IMR-90 (cell line): ENCODE data around the gene ALOX15. TPM values are rescaled to one million over a fixed set of nuclear protein-coding genes. Genes with fewer than 3 reads are reported as not detected.

Source experiments
- ATAC-seq: fragments of 200-7000 bp; cut with Tn5 transposase; 2 replicates; pipeline ENCODE4 v1.9.1; 2020; ENCODE audit warnings: low read depth, mild to moderate bottlenecking, moderate library complexity
- BruUV-seq: library from RNA; stranded (reverse); fragments of 400-500 nt; replicated peaks from 2 replicates; lab custom pipeline; 2021; lab: Mats Ljungman, UMichigan
- CTCF ChIA-PET: fragments of 300-600 bp; formaldehyde crosslinking; extraction: SDS; loops from one replicate; lab custom pipeline; 2021; ENCODE audit warnings: antibody characterized with exemption; lab: Yijun Ruan, JAX
- POLR2A ChIA-PET: fragments of 300-600 bp; sonication (Branson Sonifier 250); formaldehyde crosslinking; loops from one replicate; lab custom pipeline; 2022; ENCODE audit warnings: antibody characterized with exemption; ENCODE audit not compliant: unreplicated experiment; lab: Charles Lee
- DNase-seq: peaks from one replicate; pipeline ENCODE4 v3.0.0; 2013
- H2AFZ ChIP-seq: replicated peaks from 2 replicates; pipeline ENCODE3; 2013; ENCODE audit warnings: low read length, mild to moderate bottlenecking; ENCODE audit not compliant: poor library complexity
- H2AK5ac ChIP-seq: 2 replicates; pipeline ENCODE4 v1.6.1; 2013; ENCODE audit warnings: low read depth, low read length, inconsistent platforms
- H2AK9ac ChIP-seq: replicated peaks from 2 replicates; pipeline ENCODE3; 2013; ENCODE audit warnings: mild to moderate bottlenecking, low read depth, low read length, moderate library complexity; ENCODE audit not compliant: poor library complexity
- H2BK120ac ChIP-seq: 2 replicates; pipeline ENCODE4 v1.6.1; 2013; ENCODE audit warnings: low read depth, low read length, inconsistent platforms
- H2BK15ac ChIP-seq: 3 replicates; pipeline ENCODE4 v1.6.1; 2013; ENCODE audit warnings: low read depth, low read length, inconsistent platforms
- H2BK20ac ChIP-seq: 2 replicates; pipeline ENCODE4 v1.6.1; 2013; ENCODE audit warnings: low read depth, mild to moderate bottlenecking, inconsistent platforms, low read length, moderate library complexity
- H2BK5ac ChIP-seq: 2 replicates; pipeline ENCODE4 v1.6.1; 2013; ENCODE audit warnings: mild to moderate bottlenecking, low read depth, low read length, inconsistent platforms; ENCODE audit not compliant: poor library complexity, severe bottlenecking
- H3K14ac ChIP-seq: replicated peaks from 2 replicates; pipeline ENCODE4 v1.6.1; 2013; ENCODE audit warnings: low read depth, low read length, inconsistent platforms
- H3K18ac ChIP-seq: 2 replicates; pipeline ENCODE4 v1.6.1; 2013; ENCODE audit warnings: low read depth, low read length, control low read depth
- H3K23ac ChIP-seq: 2 replicates; pipeline ENCODE4 v1.6.1; 2013; ENCODE audit warnings: low read depth, low read length, inconsistent platforms
- H3K27ac ChIP-seq: 2 replicates; pipeline ENCODE4 v1.5.1; 2013; ENCODE audit warnings: mild to moderate bottlenecking, control low read depth, low read length; ENCODE audit not compliant: insufficient read depth
- H3K27me3 ChIP-seq: 2 replicates; pipeline ENCODE4 v1.6.1; 2013; ENCODE audit warnings: low read length; ENCODE audit not compliant: control insufficient read depth, insufficient read depth
- H3K36me3 ChIP-seq: 2 replicates; pipeline ENCODE4 v1.6.1; 2013; ENCODE audit warnings: low read length, mixed read lengths; ENCODE audit not compliant: control insufficient read depth, insufficient read depth
- H3K4ac ChIP-seq: 2 replicates; pipeline ENCODE4 v1.6.1; 2013; ENCODE audit warnings: low read depth, low read length, inconsistent platforms
- H3K4me1 ChIP-seq: 2 replicates; pipeline ENCODE4 v1.6.1; 2013; ENCODE audit warnings: low read length, mixed read lengths; ENCODE audit not compliant: control insufficient read depth, insufficient read depth
- H3K4me2 ChIP-seq: 2 replicates; pipeline ENCODE4 v1.6.1; 2013; ENCODE audit warnings: low read depth, mild to moderate bottlenecking, control low read depth, low read length, moderate library complexity
- H3K4me3 ChIP-seq: 2 replicates; pipeline ENCODE4 v1.5.1; 2013; ENCODE audit warnings: low read depth, mild to moderate bottlenecking, control low read depth, low read length, moderate library complexity; ENCODE audit not compliant: insufficient read depth
- H3K56ac ChIP-seq: 2 replicates; pipeline ENCODE4 v1.6.1; 2013; ENCODE audit warnings: low read length, inconsistent platforms; ENCODE audit not compliant: insufficient read depth; ENCODE audit errors: extremely low read depth
- H3K79me1 ChIP-seq, 2 experiments: 2 replicates each; pipeline ENCODE4 v1.6.1; 2013; ENCODE audit warnings: low read length in 2 of 2, inconsistent platforms in 1 of 2, low read depth in 1 of 2
- H3K9ac ChIP-seq: 2 replicates; pipeline ENCODE4 v1.6.1; 2013; ENCODE audit warnings: low read depth, low read length, control low read depth
- H3K9me1 ChIP-seq: 2 replicates; pipeline ENCODE4 v1.6.1; 2013; ENCODE audit warnings: low read length, inconsistent platforms; ENCODE audit not compliant: insufficient read depth
- H3K9me3 ChIP-seq: 2 replicates; pipeline ENCODE4 v1.6.1; 2013; ENCODE audit warnings: low read length; ENCODE audit not compliant: control insufficient read depth, insufficient read depth
- H4K20me1 ChIP-seq: 2 replicates; pipeline ENCODE4 v1.6.1; 2013; ENCODE audit warnings: low read length, inconsistent platforms; ENCODE audit not compliant: insufficient read depth
- H4K5ac ChIP-seq: 2 replicates; pipeline ENCODE4 v1.6.1; 2013; ENCODE audit warnings: mild to moderate bottlenecking, low read depth, low read length, control low read depth
- H4K8ac ChIP-seq, 2 experiments: 2 replicates each; pipeline ENCODE4 v1.6.1; 2013; ENCODE audit warnings: low read depth in 2 of 2, low read length in 2 of 2, control low read depth in 1 of 2, inconsistent platforms in 1 of 2
- H4K91ac ChIP-seq: 2 replicates; pipeline ENCODE4 v1.6.1; 2013; ENCODE audit warnings: low read depth, low read length, inconsistent platforms; ENCODE audit not compliant: insufficient read depth
- CEBPB ChIP-seq: IDR thresholded peaks from 2 replicates; pipeline ENCODE4 v1.6.1; 2012; ENCODE audit warnings: low read depth, low read length, improper control_type of control experiment
- MAFK ChIP-seq: IDR thresholded peaks from 2 replicates; pipeline ENCODE4 v1.6.1; 2012; ENCODE audit warnings: low read depth, low read length, improper control_type of control experiment
- USF2 ChIP-seq: fragments of 150-350 bp; IDR thresholded peaks from 2 replicates; pipeline ENCODE4 v1.6.1; 2017; ENCODE audit warnings: mild to moderate bottlenecking, antibody characterized with exemption, low read length, low read depth
- WGBS, 2 experiments: methylation state at CpG; one replicate each; pipeline versions ENCODE4 v1.1.5 to v1.1.7; 2013; ENCODE audit warnings: missing lambda C conversion rate in 2 of 2; ENCODE audit not compliant: insufficient read length in 1 of 2; ENCODE audit errors: extremely low coverage in 2 of 2; 5-methylcytosine and 5-hydroxymethylcytosine counted together
- dilution Hi-C: fragments of 300-500 bp; cut with HindIII; formaldehyde crosslinking; loops from one replicate; pipeline ENCODE4 v1.14.3; 2018; ENCODE audit warnings: low sequenced_read_pairs; ENCODE audit not compliant: unreplicated experiment
- in situ Hi-C: fragments of 300-500 bp; cut with MboI; formaldehyde crosslinking; loops from 3 replicates; pipeline ENCODE4 v1.14.3; 2019; ENCODE audit warnings: low sequenced_read_pairs, inconsistent platforms, mixed read lengths
- intact Hi-C: fragments of 100-400 bp; cut with micrococcal nuclease; formaldehyde crosslinking; loops from 2 replicates; pipeline ENCODE4 v1.10.0; 2022
- polyA plus RNA-seq, 3 experiments: library from polyadenylated mRNA; depleted of rRNA; stranded (reverse); fragments of >200 nt; gene quantifications; 2 replicates each; pipeline ENCODE4 v1.2.3, GENCODE V29; 2012; ENCODE audit warnings: low replicate concordance in 1 of 3
- total RNA-seq: library from RNA; depleted of rRNA; stranded (reverse); fragments of >200 nt; gene quantifications from 2 replicates; pipeline ENCODE4 v1.2.3, GENCODE V29; 2012

Gene ALOX15
- total and polyA plus RNA-seq, 2 of the 4 experiments (the other 2 are of a cell fraction): not detected

- no peak overlapping the region for H3K56ac ChIP-seq
- dilution Hi-C loops: no loop called here
- BruUV-seq: no TSS peak
- WGBS, 2 experiments: 59% methylated on average over 15 of the region's 25 CpGs; no CpG with 5 or more reads in 1 of the 2 experiments
- ATAC-seq: no peak
- CTCF ChIA-PET: interaction anchor here (0.6 to 1.0 kb wide), 2 partner anchors 18 to 24 kb away, joined by 3 to 4 read pairs; no protein-coding TSS in a partner anchor
- H2BK15ac ChIP-seq: no peak overlapping the region
- no peak overlapping the region for H3K14ac ChIP-seq
- peak overlapping the region; percentile 30; the same call in 1 of the 2 replicates for H3K27ac ChIP-seq
- H3K23ac ChIP-seq: no peak overlapping the region
- intact Hi-C loops: no loop called here
- no peak overlapping the region; the same call in 1 of the 2 replicates for H3K18ac ChIP-seq
- POLR2A ChIA-PET: no interaction called here
- H4K20me1 ChIP-seq: no peaks in the 10 kb centered on the region
- in situ Hi-C loops: no loop called here
- no peak for DNase-seq
- H4K8ac ChIP-seq: no peak overlapping the region
- H2BK20ac ChIP-seq: no peak overlapping the region
- no peak overlapping the region for H2AFZ ChIP-seq
- H3K9me3 ChIP-seq: no peaks in the 10 kb centered on the region
- no peaks in the 10 kb centered on the region for H3K9me1 ChIP-seq
- H3K4me3 ChIP-seq: no peak overlapping the region
- no peak overlapping the region; the same call in 1 of the 2 replicates for H4K5ac ChIP-seq
- H3K4ac ChIP-seq: no peak overlapping the region
- peaks cover 8% of the 10 kb centered on the region; the same call in 1 of the 2 replicates for H3K4me1 ChIP-seq
- H2AK5ac ChIP-seq: no peak overlapping the region
- no peak overlapping the region for H2BK5ac ChIP-seq
- H3K36me3 ChIP-seq: no peaks in the 10 kb centered on the region
- no peaks in the 10 kb centered on the region for H3K79me1 ChIP-seq
- H3K9ac ChIP-seq: no peak overlapping the region
- no peak for TF ChIP-seq MAFK
- no peak for TF ChIP-seq USF2
- TF ChIP-seq CEBPB: no peak
- H2BK120ac ChIP-seq: no peak overlapping the region
- peaks cover 30% of the 10 kb centered on the region for H3K27me3 ChIP-seq
- no peak overlapping the region for H2AK9ac ChIP-seq
- no peak overlapping the region for H4K91ac ChIP-seq
- no peak overlapping the region; the same call in 1 of the 2 replicates for H3K4me2 ChIP-seq
These were observed 34.2 kb downstream of the ALOX15 start for GRCh38 chr17:4607261-4607741.
